Measurements from ENCODE around the gene EYS. TPM values are rescaled to one million over a fixed set of nuclear protein-coding genes. Genes with fewer than 3 reads are reported as not detected.

The EYS gene
- total RNA-seq, 1 experiment from 2014 or later, result not detected

- Mint-ChIP-seq H3K4me3 (no peak overlapping the region), H3K4me1 (no peaks in the 10 kb centered on the region), H3K27ac (no peak overlapping the region), H3K36me3 (ENCODE audit: insufficient read depth in 1 of 3, low read depth in 3 of 3) (peaks cover 15 to 34% (median 20%) of the 10 kb centered on the region in 3 experiments), H3K9me3 (peaks cover 32 to 35% of the 10 kb centered on the region in 2 experiments), H3K27me3 (ENCODE audit: low read depth) (no peaks in the 10 kb centered on the region)
- H3K23me2 ChIP-seq (ENCODE audit: insufficient read length, low read depth, low read length, poor library complexity, severe bottlenecking), result no peaks in the 10 kb centered on the region
- no peak overlapping the region for H2BK20ac ChIP-seq (ENCODE audit: low read depth, low read length, poor library complexity, severe bottlenecking)
- no peaks in the 10 kb centered on the region for H4K20me1 ChIP-seq (ENCODE audit: control insufficient read depth, insufficient read depth, insufficient read length)
- DNase-seq, result no peak
- no peak for TF ChIP-seq CTCF (conservative IDR thresholded peaks at IDR 0.05)
- H3K23ac ChIP-seq (ENCODE audit: insufficient read length, low read depth, low read length), result no peak overlapping the region
- WGBS (ENCODE audit: extremely low coverage, insufficient read length, low lambda C conversion rate), result no CpG with 5 or more reads among the region's 1 CpG
- no peak overlapping the region for H2AK5ac ChIP-seq (ENCODE audit: insufficient read length, low read length)
- H4K8ac ChIP-seq (replicated peaks; ENCODE audit: insufficient read length, low read depth, low read length), result no peak overlapping the region
- H3K14ac ChIP-seq (ENCODE audit: insufficient read depth, low read length), result no peak overlapping the region
- H2BK12ac ChIP-seq (ENCODE audit: insufficient read length, low read depth, low read length), result no peak overlapping the region
- no peak overlapping the region for H2BK5ac ChIP-seq (ENCODE audit: insufficient read length, low read length)
- H3K4me2 ChIP-seq (ENCODE audit: insufficient read depth, insufficient read length, low read length), result no peak overlapping the region
- no peak overlapping the region for H3K18ac ChIP-seq (ENCODE audit: insufficient read length, low read depth, low read length)
- no peak overlapping the region for H3K56ac ChIP-seq (ENCODE audit: insufficient read length, low read depth, low read length)
- H3K9ac ChIP-seq (ENCODE audit: extremely low read depth, insufficient read length, low read length), result no peak overlapping the region
- no peak overlapping the region for H2BK120ac ChIP-seq (ENCODE audit: low read depth, low read length, poor library complexity, severe bottlenecking)
- no peaks in the 10 kb centered on the region for H3K79me1 ChIP-seq (ENCODE audit: insufficient read depth, low read depth, low read length, poor library complexity, severe bottlenecking)
- no peak overlapping the region for H3K4ac ChIP-seq (ENCODE audit: low read depth, low read length)
- peaks cover 14% of the 10 kb centered on the region for H3K9me3 ChIP-seq (ENCODE audit: control insufficient read depth, low read depth, low read length)
- H4K5ac ChIP-seq (ENCODE audit: insufficient read length, low read depth, low read length), result no peak overlapping the region
- no peak overlapping the region for H3T11ph ChIP-seq (ENCODE audit: low read length)
- H4K91ac ChIP-seq (ENCODE audit: insufficient read length, low read depth, low read length), result no peak overlapping the region
- H3K27ac ChIP-seq (ENCODE audit: insufficient read length, low read depth, low read length), result no peak overlapping the region
- no peaks in the 10 kb centered on the region for H3K4me1 ChIP-seq (ENCODE audit: insufficient read depth, low read length)
- H2AFZ ChIP-seq (ENCODE audit: low read length), result no peak overlapping the region
- no peak overlapping the region for H2BK15ac ChIP-seq (ENCODE audit: low read depth, low read length)
- H3K27me3 ChIP-seq (ENCODE audit: insufficient read depth, low read length), result no peaks in the 10 kb centered on the region
- H3K79me2 ChIP-seq (ENCODE audit: insufficient read depth, low read length), result no peaks in the 10 kb centered on the region
These were observed 485.9 kb downstream of the EYS start for GRCh38 chr6:65221153-65221552.
